Liver (tissue), 9 donors: ENCODE measurements around the gene RAX2. TPM values are rescaled to one million over a fixed set of nuclear protein-coding genes. Genes with fewer than 3 reads are reported as not detected.

Experiments used
- DNase-seq: peaks from one replicate; pipeline ENCODE4 v3.0.0-alpha.2; 2017; ENCODE audit warnings: low spot score
- H3K27ac ChIP-seq, 2 donors: one replicate each; pipeline ENCODE4 v1.7.0; 2013; ENCODE audit warnings: inconsistent platforms in 2 of 2, low read length in 2 of 2, control low read depth in 1 of 2, low read depth in 1 of 2, mild to moderate bottlenecking in 1 of 2
- H3K27me3 ChIP-seq, 4 donors: one replicate each; pipeline versions ENCODE4 v1.6.1 to v1.7.0; 2013; ENCODE audit warnings: low read length in 3 of 4, inconsistent platforms in 1 of 4, mild to moderate bottlenecking in 1 of 4, moderate library complexity in 1 of 4; ENCODE audit not compliant: control insufficient read depth in 4 of 4, insufficient read depth in 4 of 4
- H3K36me3 ChIP-seq, 4 donors: one replicate each; pipeline versions ENCODE4 v1.6.1 to v1.7.0; 2013; ENCODE audit warnings: low read length in 3 of 4, mild to moderate bottlenecking in 3 of 4, low read depth in 1 of 4, moderate library complexity in 1 of 4; ENCODE audit not compliant: control insufficient read depth in 4 of 4, insufficient read depth in 3 of 4
- H3K4me1 ChIP-seq, 4 donors: one replicate each; pipeline versions ENCODE4 v1.6.1 to v1.7.0; 2013; ENCODE audit warnings: low read length in 3 of 4, mild to moderate bottlenecking in 3 of 4, moderate library complexity in 1 of 4; ENCODE audit not compliant: control insufficient read depth in 4 of 4, insufficient read depth in 4 of 4
- H3K4me3 ChIP-seq, 3 donors: one replicate each; pipeline versions ENCODE4 v1.6.1 to v1.7.0; 2013; ENCODE audit warnings: low read length in 3 of 3, control low read depth in 1 of 3, low read depth in 1 of 3, mild to moderate bottlenecking in 1 of 3
- H3K9ac ChIP-seq, 2 donors: one replicate each; pipeline ENCODE4 v1.7.0; 2013; ENCODE audit warnings: low read length in 2 of 2, mild to moderate bottlenecking in 2 of 2, moderate library complexity in 2 of 2, control low read depth in 1 of 2, low read depth in 1 of 2
- H3K9me3 ChIP-seq, 4 donors: one replicate each; pipeline versions ENCODE4 v1.6.1 to v1.7.0; 2013; ENCODE audit warnings: low read length in 3 of 4; ENCODE audit not compliant: control insufficient read depth in 4 of 4
- ATF3 ChIP-seq: IDR thresholded peaks from 2 replicates; pipeline ENCODE4 v1.6.1; 2016; ENCODE audit warnings: antibody characterized with exemption
- CTCF ChIP-seq: fragments of 150-350 bp; IDR thresholded peaks from 2 replicates; pipeline ENCODE4 v1.5.1; 2017; ENCODE audit warnings: improper control_type of control experiment, low read depth, low read length; ENCODE audit not compliant: missing input control
- EGR1 ChIP-seq, 2 donors: IDR thresholded peaks; 2 replicates each; pipeline ENCODE4 v1.6.1; 2016 to 2018; ENCODE audit warnings: antibody characterized with exemption in 2 of 2, low read depth in 2 of 2
- FOXA1 ChIP-seq: IDR thresholded peaks from 2 replicates; pipeline ENCODE4 v1.6.1; 2016; ENCODE audit warnings: antibody characterized with exemption
- FOXA2 ChIP-seq: IDR thresholded peaks from 2 replicates; pipeline ENCODE4 v1.6.1; 2016; ENCODE audit warnings: antibody characterized with exemption
- GABPA ChIP-seq, 2 donors: IDR thresholded peaks in 1 of 2; conservative IDR thresholded peaks in 1 of 2; 2 replicates each; pipeline ENCODE4 v1.6.1; 2016; ENCODE audit warnings: antibody characterized with exemption in 2 of 2, mild to moderate bottlenecking in 1 of 2, moderate library complexity in 1 of 2
- HNF4A ChIP-seq, 2 donors: conservative IDR thresholded peaks; 2 replicates each; pipeline ENCODE4 v1.6.1; 2016; ENCODE audit warnings: antibody characterized with exemption in 2 of 2, mild to moderate bottlenecking in 2 of 2
- HNF4G ChIP-seq: IDR thresholded peaks from 2 replicates; pipeline ENCODE4 v1.6.1; 2016; ENCODE audit warnings: antibody characterized with exemption
- JUND ChIP-seq, 2 donors: IDR thresholded peaks; 2 replicates each; pipeline ENCODE4 v1.6.1; 2016; ENCODE audit warnings: antibody characterized with exemption in 2 of 2
- MAX ChIP-seq: IDR thresholded peaks from 2 replicates; pipeline ENCODE4 v1.6.1; 2016; ENCODE audit warnings: antibody characterized with exemption
- NR2F2 ChIP-seq: IDR thresholded peaks from 2 replicates; pipeline ENCODE4 v1.6.1; 2016; ENCODE audit warnings: antibody characterized with exemption
- RAD21 ChIP-seq, 2 donors: IDR thresholded peaks; 2 replicates each; pipeline ENCODE4 v1.6.1; 2016; ENCODE audit warnings: antibody characterized with exemption in 2 of 2, mild to moderate bottlenecking in 2 of 2
- REST ChIP-seq: IDR thresholded peaks from 2 replicates; pipeline ENCODE4 v1.6.1; 2016; ENCODE audit warnings: antibody characterized with exemption, mild to moderate bottlenecking
- RXRA ChIP-seq, 2 donors: IDR thresholded peaks; 2 replicates each; pipeline ENCODE4 v1.6.1; 2017 to 2018; ENCODE audit warnings: antibody characterized with exemption in 2 of 2, mild to moderate bottlenecking in 1 of 2
- SP1 ChIP-seq: IDR thresholded peaks from 2 replicates; pipeline ENCODE4 v1.6.1; 2018; ENCODE audit warnings: antibody characterized with exemption, mild to moderate bottlenecking
- TAF1 ChIP-seq: conservative IDR thresholded peaks from 2 replicates; pipeline ENCODE4 v1.6.1; 2016; ENCODE audit warnings: antibody characterized with exemption, mild to moderate bottlenecking
- YY1 ChIP-seq: IDR thresholded peaks from 2 replicates; pipeline ENCODE4 v1.6.1; 2016; ENCODE audit warnings: antibody characterized with exemption, mild to moderate bottlenecking
- ZBTB33 ChIP-seq: IDR thresholded peaks from 2 replicates; pipeline ENCODE4 v1.6.1; 2016; ENCODE audit warnings: antibody characterized with exemption
- WGBS: extraction: QIAGEN DNeasy Blood & Tissue Kit; methylation state at CpG from one replicate; pipeline ENCODE4 v1.1.7; 2013; 5-methylcytosine and 5-hydroxymethylcytosine counted together
- polyA plus RNA-seq, 2 donors: library from polyadenylated mRNA; stranded (reverse) in 1 of 2; unstranded in 1 of 2; fragments of 200-250 nt in 1 of 2; fragments of >200 nt in 1 of 2; fragmentation: Nextera tagmentation in 1 of 2; extraction: Ambion mirVana in 1 of 2; gene quantifications; one replicate each; pipeline versions ENCODE4 v1.2.1 to v1.2.3, GENCODE V29; 2013 to 2015
- total RNA-seq, 2 donors: library from RNA; depleted of rRNA; stranded (reverse); fragments of >200 nt; gene quantifications; one replicate each; pipeline ENCODE4 v1.2.3, GENCODE V29; 2014
- donor health status: healthy.
- donor health status: healthy.
- donor health status: healthy.
- donor health status: healthy.
- donor health status: healthy.

The RAX2 gene
- total and polyA plus RNA-seq, 4 donors: not detected

- H3K36me3 ChIP-seq: peaks cover 0 to 11% (median 4%) of the 10 kb centered on the region in 4 donors
- TF ChIP-seq RXRA (IDR thresholded peaks at IDR 0.05) (no peak), JUND (IDR thresholded peaks at IDR 0.05) (no peak), ATF3 (no peak), NR2F2 (no peak), MAX (no peak), FOXA1 (no peak), CTCF (no peak), GABPA (IDR thresholded peaks at IDR 0.05 in 1 of 2, conservative IDR thresholded peaks at IDR 0.05 in 1 of 2) (no peak), REST (no peak), RAD21 (IDR thresholded peaks at IDR 0.05) (no peak), HNF4A (conservative IDR thresholded peaks at IDR 0.05) (no peak), ZBTB33 (no peak), EGR1 (IDR thresholded peaks at IDR 0.05; ENCODE audit: low read depth in 2 of 2) (no peak), TAF1 (no peak), FOXA2 (no peak), HNF4G (no peak), YY1 (no peak), SP1 (no peak)
- H3K4me3 ChIP-seq: peak overlapping the region; percentile 78 to 90 (median 83)
- peak overlapping the region; percentile 77 to 100 for H3K27ac ChIP-seq
- 22% methylated on average over 7 of the region's 7 CpGs for WGBS
- peak overlapping the region; percentile 96 to 98 for H3K9ac ChIP-seq
- no peaks in the 10 kb centered on the region for H3K27me3 ChIP-seq
- no peak for DNase-seq
- H3K4me1 ChIP-seq: peaks cover 5 to 22% (median 14%) of the 10 kb centered on the region in 4 donors
- no peaks in the 10 kb centered on the region for H3K9me3 ChIP-seq
Observed at GRCh38 chr19:3760871-3761361, 11.1 kb downstream of the RAX2 start.
